H1 (cell line): ENCODE results near the gene CKB. TPM values are rescaled to one million over a fixed set of nuclear protein-coding genes. Genes with fewer than 3 reads are reported as not detected.

Experiments
- ASH2L ChIP-seq: fragments of 200-600, 300-600 bp; sonication (generic); IDR thresholded peaks from one replicate; pipeline ENCODE4 v1.7.1; 2017; ENCODE audit warnings: low read length
- polyA plus RNA-seq, 7 experiments: library from polyadenylated mRNA; depleted of rRNA in 3 of 7; stranded (reverse) in 5 of 7; unstranded in 2 of 7; fragments of >200 nt in 5 of 7; fragments of 200-250 nt in 2 of 7; gene quantifications; 1 replicate in 5 of 7; 2 replicates in 1 of 7; 4 replicates in 1 of 7; pipeline versions ENCODE4 v1.2.1 to v1.2.3, GENCODE V29; 2011 to 2013; ENCODE audit warnings: missing spikeins in 2 of 7, mixed read lengths in 2 of 7
- total RNA-seq: library from RNA; stranded (reverse); fragmentation: NEBNext Ultra II Directional; extraction: Animal tissue kit (Norgen Biotek cat#: 25700); gene quantifications from 2 replicates; pipeline ENCODE4 v1.2.1, GENCODE V29; 2021

CKB gene
- total and polyA plus RNA-seq, 2 of the 8 experiments (the other 6 are each of a cell fraction or from before 2014, with no cell fraction given), result 538 to 950 TPM

DNA sequence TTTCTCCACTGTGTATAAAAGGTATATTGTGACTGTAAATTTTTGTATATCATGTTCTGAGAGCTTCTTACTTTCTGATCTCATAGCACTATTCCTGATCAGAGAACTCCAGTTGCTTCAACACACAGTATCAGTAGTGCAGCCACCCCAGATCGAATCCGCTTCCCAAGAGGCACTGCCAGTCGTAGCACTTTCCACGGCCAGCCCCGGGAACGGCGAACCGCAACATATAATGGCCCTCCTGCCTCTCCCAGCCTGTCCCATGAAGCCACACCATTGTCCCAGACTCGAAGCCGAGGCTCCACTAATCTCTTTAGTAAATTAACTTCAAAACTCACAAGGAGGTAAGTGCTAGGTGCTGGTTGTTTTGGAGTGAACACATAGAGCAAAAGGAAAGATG is 30.9 kb downstream of the CKB start (continued):
- no peak for TF ChIP-seq ASH2L
